HS-27A (cell line): Measurements from ENCODE around the gene TRIM62.
"Not testable (repeated sequence)": the region's sequence is repeated elsewhere in the genome, so short reads cannot be mapped to it uniquely, and the experiment has no call there.

Experiments
- DNase-seq: peaks from one replicate; pipeline ENCODE4 v3.0.0-alpha.2; 2012; ENCODE audit warnings: low read depth, missing footprints

Gene TRIM62

DNA sequence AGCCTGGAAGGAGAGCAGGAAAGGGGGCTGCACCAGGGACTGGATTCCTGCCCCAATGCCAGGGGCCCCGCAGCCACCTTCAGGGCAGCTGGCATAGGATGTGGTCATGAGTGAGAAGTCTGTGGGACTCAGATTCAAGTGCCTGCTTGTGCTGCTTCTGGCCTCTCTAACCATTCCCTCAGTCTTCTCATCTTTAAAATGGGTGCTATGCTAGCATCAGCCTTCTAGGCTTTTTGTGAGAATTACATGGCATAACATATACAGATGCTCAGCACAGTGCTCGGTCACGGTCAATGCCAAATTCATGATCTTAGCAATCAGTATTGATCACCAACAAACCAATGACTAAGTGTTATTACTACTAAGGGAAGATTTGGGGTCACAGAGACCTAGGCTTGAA, 23.5 kb downstream of the TRIM62 start:
- DNase-seq, result no peak

DNA sequence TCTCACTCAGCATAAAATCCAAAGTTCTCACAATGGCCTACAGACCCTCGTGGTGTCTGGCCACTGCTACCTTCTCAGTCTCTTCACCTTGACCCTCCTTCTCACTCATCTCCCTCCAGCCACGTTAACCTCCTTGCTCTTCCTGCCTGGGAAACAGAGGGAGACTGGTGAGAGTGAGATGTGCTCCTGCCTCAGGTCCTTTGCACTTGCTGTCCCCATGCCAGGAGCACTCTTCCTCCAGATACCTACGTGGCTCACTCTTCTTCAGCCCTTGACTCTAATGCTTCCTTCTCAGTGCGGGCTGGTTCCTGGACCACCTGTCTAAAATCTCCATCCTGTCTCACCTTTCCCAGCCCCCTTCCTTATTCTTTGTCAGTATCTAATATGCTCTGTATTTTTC, 24.7 kb downstream of the TRIM62 start:
- DNase-seq, result no peak

DNA sequence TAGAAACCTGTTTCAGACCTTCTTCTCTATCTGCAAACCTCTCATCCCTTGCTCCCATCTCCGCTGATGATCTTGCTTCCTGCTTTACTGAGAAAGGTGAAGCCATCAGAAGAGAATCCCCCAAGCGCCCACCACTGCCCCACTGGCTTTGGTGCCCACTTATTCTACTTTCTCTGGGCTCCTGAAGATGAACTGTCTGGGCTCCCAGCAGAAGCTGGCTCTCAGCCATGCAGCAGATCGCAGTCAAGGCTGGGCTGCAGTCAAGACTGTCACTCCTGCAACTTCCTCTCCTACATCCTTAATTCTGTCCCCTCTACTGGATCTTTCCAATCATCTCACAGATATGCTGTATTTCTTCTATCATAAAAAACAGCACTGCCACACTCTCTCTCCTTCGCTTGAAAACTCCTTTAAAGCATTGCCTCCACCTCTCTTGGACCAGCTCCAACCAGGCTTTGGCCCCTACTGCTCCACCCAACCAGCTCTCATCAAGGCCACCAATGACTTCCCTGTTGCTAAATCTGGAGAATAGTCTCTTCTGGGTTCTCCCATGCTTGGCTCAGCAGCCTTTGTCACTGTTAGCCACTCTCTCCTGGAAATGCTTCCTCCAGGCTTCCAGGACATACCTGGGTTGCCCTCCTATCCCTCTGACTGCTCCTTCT, 25.8 kb downstream of the TRIM62 start:
- DNase-seq, result no peak

DNA sequence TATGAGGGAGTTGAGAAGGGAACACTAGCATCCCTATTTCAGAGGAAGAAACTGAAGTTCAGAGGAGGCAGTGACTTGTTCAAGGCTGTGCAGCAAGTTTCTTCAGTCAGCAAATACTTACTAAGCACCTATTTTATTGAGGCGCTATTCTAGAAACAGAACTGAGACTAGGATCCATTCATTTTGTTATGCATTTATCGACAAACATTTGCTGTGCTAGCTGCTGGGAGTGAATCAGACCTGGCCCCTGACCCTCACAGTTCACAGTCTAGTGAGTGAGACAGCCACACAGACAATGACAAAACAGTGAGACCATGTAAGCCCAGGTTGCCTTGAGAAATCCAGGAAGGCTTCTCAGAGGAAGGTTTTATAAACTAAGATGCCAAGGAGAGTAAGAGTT, 28.2 kb downstream of the TRIM62 start:
- DNase-seq, result no peak

DNA sequence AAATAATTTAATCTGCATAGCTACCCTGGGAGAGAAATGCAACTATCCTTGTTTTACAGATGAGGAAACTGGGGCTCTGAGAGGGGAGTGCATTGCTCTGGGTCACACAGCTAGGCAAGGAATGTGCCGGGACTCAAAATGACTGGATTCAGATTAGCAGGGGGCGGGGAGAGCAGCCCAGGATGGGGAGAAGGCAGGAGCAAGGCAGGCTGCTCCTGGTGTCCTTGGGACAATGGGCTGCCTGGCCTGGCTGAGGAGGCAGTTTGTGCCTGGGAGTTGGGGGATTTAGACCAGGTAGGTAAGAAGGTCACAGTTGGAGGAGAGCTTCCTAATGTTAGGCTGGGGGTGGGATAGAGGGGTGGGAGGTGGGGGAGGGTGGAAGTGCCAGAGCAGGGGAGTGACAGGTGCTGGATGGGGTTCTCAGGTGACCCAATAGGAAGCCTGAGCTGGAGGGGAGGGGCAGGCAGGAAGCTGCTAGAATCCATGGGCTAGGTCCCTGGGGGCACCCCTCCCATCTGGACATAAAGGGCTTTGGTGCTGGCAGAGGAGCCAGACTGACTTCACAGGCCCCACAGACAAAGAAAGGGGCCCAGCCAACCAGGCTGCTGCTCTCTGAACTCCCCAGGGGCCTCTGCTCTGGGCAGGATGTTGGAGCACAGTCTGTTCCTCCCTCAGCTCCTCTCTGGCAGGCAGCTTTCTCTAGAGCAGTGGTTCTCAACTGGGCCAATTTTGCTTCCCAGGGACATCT, 29.0 kb downstream of the TRIM62 start:
- DNase-seq, result no peak

DNA sequence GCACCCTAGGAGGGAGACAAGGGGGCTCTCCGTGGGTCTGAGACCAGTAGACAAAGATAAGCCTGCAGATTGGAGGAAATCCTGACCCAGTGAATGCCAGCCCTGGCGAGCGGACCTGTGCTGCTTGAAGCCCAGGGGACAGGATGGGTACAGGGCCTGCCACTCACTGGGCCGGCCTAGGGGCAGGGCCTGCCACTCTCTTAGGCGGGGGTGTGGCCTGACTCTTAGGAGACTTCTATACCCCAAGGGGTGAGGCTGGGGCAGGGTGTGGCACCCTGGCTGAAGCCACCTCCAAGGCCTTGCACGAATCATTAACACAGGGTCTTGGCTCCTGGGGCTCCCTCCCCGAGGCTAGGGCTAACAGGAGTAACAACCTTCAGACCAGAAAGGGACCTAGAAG, 30.7 kb downstream of the TRIM62 start:
- no peak for DNase-seq

DNA sequence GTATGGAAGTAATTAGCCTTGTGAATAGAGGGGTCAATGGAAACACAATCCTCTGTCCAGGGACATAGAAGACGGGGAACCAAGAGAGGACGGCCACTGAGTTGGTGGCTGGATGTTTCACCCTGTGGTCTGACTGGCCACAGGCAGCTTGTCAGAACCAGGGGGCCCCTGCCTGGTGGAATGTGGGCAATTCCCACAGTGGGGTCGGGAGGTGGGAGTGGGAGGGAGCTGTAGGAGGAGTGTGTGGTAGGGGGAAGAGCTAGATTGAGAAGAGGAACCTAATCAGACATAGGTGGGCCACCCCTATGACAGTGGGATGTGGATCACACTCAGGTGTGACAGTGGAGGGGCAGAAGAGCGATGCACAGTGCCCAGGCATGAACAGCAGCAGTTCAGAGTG, 31.3 kb downstream of the TRIM62 start:
- DNase-seq, result no peak

DNA sequence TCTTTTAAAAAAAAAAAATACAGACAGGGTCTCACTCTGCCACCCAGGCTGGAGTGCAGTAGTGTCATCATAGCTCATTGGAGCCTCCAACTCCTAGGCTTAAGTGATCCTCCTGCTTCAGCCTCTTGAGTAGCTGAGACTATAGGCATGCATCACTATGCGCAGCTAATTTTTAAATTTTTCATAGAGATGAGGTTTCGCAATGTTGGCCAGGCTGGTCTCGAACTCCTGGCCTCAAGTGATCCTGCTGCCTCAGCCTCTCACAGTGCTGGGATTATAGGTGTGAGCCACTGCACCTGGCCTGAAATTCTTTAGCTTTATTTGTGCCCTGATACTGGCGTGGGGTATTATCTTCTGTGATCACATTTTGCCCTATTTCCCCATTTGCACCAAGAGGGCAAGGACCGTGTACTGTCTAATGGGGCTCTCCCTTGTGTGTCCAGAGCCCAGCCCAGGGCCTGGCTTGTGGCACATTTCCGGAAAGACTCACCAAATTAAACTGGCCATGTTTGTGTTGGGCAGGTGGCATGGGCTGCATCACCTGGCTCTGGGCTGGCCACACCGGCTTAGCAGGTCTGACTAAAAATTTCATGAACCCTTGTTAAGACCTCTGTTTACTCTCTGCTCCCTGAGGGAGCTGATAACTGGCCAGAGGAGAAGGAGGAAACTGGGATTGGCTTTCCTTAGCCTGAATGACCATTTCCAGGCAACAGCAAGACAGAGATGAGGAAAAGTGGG, 32.2 kb downstream of the TRIM62 start:
- DNase-seq, result no peak

DNA sequence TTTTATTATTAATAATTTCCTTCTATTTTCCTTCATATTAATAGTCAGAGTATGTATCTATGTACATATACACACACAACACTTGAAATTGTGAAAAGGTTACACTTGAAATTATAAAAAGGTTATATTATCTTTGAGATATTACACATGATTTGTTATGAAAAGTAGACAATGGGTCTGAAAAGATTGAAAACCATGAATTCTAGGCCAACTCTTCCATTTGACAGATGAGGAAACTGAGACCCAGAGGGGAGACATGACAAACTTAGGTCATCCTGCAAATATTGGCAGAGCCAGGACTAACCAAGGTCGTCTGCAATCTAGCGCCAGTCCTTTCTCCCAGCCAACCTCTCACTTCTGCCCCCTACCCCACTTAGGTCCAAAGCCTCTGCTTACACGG, 33.2 kb downstream of the TRIM62 start:
- no peak for DNase-seq

DNA sequence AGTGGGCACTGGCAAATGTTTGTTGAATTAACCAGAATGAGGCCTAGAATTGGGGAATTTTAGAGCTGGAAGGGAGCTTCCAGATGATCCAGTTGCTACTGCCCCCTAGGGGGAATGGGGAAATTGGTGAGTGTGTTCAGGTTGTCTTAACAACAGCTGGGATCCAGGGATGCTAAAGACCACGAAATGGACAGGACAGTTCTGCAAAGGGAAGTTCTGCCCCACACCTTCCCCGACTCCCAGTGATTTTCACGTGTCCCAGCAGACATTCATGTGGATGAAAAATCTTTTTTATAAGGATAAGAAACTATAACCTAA, 33.9 kb downstream of the TRIM62 start:
- DNase-seq, result no peak

DNA sequence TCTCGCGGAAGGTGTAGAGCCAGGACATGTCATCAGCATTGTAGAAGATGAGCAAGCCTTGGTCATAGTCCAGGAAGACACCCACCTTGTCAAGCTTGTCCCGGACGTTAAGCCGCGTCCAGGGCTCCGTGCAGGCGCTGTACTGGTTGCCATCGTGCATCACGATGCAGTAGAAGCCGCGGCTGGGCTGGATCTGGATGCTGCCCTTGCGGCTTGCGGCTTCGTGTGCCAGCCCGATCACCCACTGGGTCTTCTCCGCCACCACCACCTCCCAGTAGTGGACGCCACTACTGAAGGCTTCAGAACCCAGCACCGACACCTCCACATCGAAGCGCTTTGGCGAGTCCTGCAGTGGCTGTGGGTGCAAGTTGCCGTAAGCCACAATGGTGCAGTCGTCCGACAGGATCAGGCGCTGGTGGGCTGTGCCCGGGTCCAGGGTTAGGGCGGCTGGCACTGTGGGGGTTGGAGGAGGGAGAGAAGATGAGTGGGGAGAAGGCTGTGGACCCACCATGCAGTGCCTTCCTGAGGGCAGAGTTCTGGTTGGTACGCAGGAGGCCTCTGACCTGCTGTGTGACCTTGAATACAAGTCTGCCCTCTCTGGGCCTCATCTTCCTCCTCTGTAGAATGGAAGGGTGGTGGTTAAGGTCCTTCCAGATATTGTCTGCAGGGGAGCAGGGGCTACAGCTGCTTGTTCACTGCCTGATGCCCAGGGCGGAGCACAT, 34.4 kb downstream of the TRIM62 start:
- DNase-seq, result no peak

DNA sequence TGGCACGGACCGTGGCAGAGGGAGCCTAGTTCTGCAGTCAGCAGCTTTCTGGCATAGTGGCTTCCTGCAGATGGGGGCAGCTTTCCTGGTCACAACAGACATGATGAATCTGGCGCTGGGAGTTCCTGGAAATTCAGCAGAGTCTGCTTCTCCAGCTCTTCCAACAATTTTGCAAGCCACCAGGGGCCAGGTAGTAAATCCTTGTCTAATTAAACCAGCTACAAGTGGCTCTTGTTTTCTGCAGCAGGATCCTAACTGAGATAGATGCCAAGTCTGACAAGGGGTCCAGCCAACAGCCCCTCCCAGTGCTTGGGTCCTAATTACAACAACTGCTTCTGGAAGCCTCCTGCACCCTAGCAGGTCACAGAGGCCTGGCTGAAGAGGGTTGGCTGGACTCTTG, 35.8 kb downstream of the TRIM62 start:
- no peak for DNase-seq

DNA sequence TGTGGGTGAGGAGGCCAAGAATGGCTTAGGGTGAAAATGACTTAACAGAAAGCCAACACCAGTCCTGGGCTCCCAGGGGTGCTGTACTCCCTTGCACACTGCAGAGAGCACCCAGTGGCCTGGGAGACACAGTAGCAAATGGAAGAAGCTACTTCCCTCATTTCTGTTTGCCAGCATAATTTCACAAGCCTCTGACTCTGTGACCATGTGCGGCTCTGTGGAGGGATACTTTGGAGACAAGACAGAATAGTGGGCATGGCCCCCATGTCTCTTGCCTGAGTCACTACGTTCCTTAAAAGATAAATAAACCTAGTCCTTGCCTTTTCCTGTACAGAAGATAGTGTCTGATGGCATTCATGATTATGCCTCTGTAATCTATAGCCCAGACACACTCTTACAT, 38.1 kb downstream of the TRIM62 start:
- DNase-seq, result peak; percentile 68

DNA sequence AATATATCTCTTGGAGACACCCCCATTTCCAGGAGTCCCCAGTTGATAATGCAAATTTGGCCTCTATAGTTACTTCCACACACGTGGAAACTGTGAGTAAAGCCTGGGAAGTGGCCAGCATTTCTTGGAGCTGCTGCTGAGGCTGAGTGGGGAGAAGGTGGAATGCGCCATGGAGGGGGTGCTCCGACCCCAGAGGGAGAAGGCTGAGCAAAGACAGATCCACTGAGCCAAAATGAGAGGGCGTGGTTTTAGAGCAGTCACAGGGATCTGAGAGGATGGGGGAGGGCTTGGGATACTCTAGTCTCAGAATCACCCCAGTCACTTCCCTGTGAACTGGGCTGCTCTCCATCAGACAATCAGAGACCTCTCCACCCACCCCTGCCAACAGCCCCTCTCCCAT, 38.7 kb downstream of the TRIM62 start:
- DNase-seq, result peak; percentile 15

DNA sequence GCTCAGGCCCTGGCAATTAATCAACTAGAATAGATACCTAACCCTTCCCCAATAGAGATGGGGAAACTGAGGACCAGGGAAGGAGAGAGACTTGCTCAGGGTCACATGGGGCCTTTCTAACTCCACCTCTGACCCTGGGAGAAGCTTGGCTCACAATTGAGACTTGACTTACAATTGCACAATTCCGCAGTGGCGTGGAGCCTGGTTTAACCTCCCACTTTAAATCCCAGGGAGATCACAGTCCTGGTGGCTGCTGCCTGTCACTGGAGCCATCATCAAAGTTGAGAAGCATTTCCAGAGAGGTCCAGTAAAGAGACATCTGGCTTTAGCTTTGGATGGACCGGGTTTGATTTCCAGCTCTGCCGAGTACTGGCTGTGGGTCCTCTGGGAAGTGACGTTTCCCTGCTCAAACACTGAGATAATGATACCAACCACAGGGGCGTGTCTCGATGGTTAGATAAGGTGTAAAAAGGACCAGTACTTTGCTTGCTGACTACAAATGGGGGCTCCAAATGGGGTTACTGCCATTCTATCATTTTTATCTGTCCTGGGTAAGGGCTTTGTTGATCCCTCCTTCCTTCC, 39.3 kb downstream of the TRIM62 start:
- DNase-seq, result no peak

DNA sequence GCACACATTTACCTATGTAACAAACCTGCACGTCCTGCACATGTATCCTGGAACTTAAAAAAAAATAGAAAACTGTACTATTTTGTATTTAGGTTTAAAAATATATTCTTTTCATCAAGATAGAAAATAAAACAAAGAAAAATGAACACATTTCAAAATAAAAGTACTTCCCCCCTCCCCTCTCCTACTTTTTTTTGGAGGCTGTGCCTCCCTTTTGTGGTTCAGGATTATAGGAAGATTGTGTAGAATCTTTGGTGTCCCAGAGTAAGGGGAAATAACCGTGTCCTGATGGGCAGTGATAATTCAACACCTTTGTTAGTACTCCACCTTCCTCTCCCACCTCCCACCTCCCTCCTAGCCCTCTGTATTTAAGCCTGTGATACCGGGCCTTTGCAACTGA, 40.1 kb downstream of the TRIM62 start:
- no peak for DNase-seq

DNA sequence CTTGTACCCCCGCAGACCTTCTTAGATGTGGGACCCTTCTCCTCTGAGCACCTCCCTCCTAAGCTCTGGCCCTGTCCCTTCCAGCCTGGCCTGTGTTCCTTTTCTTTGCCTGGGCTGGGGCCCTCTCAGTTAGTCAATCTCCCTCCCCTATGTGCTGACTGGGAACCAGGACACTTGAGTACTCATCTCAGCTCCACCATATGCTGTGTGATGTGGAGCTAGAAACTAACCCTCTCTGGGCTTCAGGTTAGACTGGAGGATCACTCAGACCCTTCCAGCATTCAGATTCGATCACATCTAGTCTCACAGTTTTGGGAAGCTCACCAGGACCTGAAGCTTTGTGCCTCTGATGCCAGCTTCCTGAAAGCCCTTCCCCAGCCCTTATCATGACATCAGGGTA, 40.6 kb downstream of the TRIM62 start:
- no peak for DNase-seq

DNA sequence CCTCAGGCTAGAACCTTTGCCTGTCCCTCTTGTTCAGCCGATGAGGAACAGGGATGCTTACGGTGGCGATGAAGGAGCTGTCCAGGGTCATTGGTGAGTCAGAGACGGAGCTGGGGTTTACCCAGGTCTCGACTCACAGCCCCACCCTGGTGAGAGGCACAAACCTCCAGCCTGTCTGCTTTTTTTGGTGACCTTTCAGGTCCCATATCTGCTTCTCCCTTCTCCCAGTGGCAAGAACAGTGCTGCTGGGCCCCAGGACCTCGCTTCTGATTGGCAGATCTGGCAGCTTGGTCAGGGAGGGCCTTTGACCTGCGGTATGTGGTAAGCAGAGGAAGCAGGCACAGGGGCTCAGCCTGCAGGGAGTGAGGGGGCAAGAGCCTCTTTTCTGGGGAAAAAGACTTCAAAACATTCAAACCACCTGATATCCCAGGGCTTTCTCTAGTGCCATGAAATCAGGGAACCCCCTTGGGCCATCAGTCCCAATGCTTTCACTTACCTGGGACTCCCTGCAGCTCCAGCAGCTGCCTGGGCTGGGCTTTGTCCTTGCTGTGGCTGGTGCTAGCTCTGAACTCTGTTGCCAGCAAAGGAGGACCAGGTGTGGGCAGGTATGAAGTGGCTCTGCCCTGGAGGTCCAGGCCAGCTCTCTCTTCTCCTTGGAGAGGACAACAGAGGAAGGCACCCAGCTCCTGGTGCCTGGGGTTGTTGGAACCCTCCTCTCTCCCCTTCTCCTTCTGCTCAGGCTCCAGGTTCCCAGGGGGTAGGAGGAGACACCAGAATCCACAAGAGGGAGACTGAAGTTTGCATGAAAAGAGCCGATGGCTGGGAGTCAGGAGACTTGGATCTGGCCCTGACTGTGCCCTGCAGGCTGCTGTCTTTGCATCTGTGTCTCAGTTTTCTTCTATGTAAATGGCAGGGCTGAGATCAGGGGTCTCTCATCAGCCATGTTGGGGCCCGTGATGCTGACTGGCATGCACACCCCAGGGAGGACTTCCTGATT, 41.4 kb downstream of the TRIM62 start:
- no peak for DNase-seq

DNA sequence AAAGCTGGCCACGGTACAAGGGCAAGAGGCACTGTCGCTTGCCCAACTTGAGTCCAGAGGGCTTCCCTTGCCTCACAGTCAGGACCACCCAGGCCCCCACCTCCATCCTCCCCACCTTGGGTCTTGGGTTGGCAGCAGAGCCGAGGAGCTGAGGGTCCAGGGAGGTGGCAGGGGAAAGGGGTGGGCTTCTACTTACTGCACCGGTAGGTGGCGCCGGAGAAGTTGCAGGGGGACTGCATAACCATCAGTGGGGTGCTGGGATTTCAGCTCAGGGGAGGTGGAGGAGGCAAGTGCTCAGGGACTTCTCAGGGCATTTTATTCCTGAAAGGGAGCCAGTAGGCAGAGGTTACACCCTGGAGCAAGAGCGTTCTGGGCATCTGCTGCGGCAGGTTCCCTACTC, 44.0 kb downstream of the TRIM62 start:
- DNase-seq, result no peak

DNA sequence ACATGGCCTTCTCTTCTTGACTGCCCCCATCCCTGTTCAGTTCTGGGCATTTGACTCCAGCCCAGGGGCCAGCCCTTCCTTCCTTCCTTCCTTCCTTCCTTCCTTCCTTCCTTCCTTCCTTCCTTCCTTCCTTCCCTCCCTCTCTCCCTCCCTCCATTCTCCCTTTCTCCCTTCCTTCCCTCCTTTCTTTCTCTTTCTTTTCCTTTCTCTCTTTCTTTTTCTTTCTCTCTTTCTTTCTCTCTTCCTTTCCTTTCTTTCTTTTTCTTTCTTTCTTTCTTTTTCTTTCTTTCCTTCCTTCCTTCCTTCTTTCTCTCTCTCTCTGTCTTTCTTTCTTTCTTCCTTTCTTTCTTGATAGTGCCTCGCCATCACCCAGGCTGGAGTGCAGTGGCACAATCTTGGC, 45.8 kb downstream of the TRIM62 start:
- not testable (repeated sequence) for DNase-seq

DNA sequence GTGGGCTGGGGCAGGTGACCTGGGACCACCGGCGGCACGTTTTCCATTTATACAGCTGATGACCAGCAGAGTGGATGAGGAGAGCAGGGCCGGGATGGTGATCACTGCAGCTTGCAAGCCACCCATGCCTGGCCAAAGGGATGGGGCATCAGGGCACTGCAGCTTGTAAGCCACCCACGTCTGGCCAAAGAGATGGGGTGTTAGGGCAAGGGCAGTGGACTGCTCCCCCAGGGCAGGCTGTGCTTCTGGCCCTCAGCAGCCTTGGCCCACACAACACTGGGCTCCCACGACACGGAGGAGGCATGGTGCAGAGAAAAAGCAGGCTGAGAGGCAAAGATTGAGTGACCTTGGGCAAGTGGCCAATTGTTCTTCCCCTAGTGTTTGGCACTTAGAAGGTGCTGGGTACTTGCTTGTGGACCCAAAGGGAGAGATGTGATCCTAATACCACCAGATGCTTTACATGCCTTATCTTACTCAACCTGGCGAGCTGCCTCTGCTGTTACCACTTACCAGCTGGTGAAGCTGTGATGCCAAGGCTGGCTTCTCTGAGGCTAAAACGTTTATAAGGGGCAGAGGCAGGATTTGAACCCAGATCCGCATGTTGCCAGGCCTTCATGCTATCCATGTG, 48.3 kb downstream of the TRIM62 start:
- no peak for DNase-seq
